Small intestine (tissue), 7 donors: ENCODE measurements around the gene GDPD1. TPM values are rescaled to one million over a fixed set of nuclear protein-coding genes. Genes with fewer than 3 reads are reported as not detected.
"Not testable (repeated sequence)": the region's sequence is repeated elsewhere in the genome, so short reads cannot be mapped to it uniquely, and the experiment has no call there.

Source experiments
- DNase-seq, 2 donors: peaks; one replicate each; pipeline versions ENCODE4 v3.0.0 to v3.0.0-alpha.2; 2013
- FAIRE-seq: peaks from 2 replicates; lab custom pipeline; 2012; peaks lifted over from hg19 to GRCh38; lab: Jason Lieb, UNC
- H3K27ac ChIP-seq, 3 donors: one replicate each; pipeline ENCODE4 v1.5.1; 2013; ENCODE audit warnings: low read length in 2 of 3, mild to moderate bottlenecking in 2 of 3, control low read depth in 1 of 3, inconsistent platforms in 1 of 3, low read depth in 1 of 3, moderate library complexity in 1 of 3
- H3K27me3 ChIP-seq, 3 donors: one replicate each; pipeline ENCODE4 v1.6.1; 2013; ENCODE audit warnings: low read length in 3 of 3, inconsistent platforms in 1 of 3; ENCODE audit not compliant: control insufficient read depth in 3 of 3, insufficient read depth in 3 of 3
- H3K36me3 ChIP-seq, 3 donors: one replicate each; pipeline ENCODE4 v1.6.1; 2013; ENCODE audit warnings: low read length in 3 of 3, inconsistent platforms in 1 of 3, low read depth in 1 of 3, mild to moderate bottlenecking in 1 of 3, moderate library complexity in 1 of 3; ENCODE audit not compliant: control insufficient read depth in 3 of 3, insufficient read depth in 2 of 3
- H3K4me1 ChIP-seq, 3 donors: one replicate each; pipeline ENCODE4 v1.6.1; 2013; ENCODE audit warnings: low read length in 2 of 3, inconsistent platforms in 1 of 3, low read depth in 1 of 3, mild to moderate bottlenecking in 1 of 3, moderate library complexity in 1 of 3; ENCODE audit not compliant: control insufficient read depth in 3 of 3, insufficient read depth in 2 of 3
- H3K4me3 ChIP-seq, 3 donors: one replicate each; pipeline ENCODE4 v1.5.1; 2013; ENCODE audit warnings: low read length in 3 of 3, control low read depth in 1 of 3, inconsistent platforms in 1 of 3, low read depth in 1 of 3, mild to moderate bottlenecking in 1 of 3, moderate library complexity in 1 of 3
- H3K9me3 ChIP-seq, 2 donors: one replicate each; pipeline ENCODE4 v1.6.1; 2013; ENCODE audit warnings: low read depth in 1 of 2, low read length in 1 of 2; ENCODE audit not compliant: control insufficient read depth in 2 of 2, insufficient read depth in 1 of 2
- WGBS, 3 donors: extraction: QIAGEN DNeasy Blood & Tissue Kit; methylation state at CpG; one replicate each; pipeline ENCODE4 v1.1.7; 2013; 5-methylcytosine and 5-hydroxymethylcytosine counted together
- polyA plus RNA-seq, 4 donors: library from polyadenylated mRNA; stranded (reverse) in 3 of 4; unstranded in 1 of 4; fragments of 200-250 nt in 3 of 4; fragments of 120-200 nt in 1 of 4; gene quantifications; one replicate each; pipeline versions ENCODE4 v1.2.1 to v1.2.3, GENCODE V29; 2013
- donor health status: healthy with polysubstance abuse.
- donor health status: control.
- donor health status: control.
- donor health status: Bipolar disorder and iron deficiency.
- donor health status: healthy.

Gene GDPD1
- polyA plus RNA-seq, 4 donors = 2.7 to 4.2 (median 3.9) TPM

DNA sequence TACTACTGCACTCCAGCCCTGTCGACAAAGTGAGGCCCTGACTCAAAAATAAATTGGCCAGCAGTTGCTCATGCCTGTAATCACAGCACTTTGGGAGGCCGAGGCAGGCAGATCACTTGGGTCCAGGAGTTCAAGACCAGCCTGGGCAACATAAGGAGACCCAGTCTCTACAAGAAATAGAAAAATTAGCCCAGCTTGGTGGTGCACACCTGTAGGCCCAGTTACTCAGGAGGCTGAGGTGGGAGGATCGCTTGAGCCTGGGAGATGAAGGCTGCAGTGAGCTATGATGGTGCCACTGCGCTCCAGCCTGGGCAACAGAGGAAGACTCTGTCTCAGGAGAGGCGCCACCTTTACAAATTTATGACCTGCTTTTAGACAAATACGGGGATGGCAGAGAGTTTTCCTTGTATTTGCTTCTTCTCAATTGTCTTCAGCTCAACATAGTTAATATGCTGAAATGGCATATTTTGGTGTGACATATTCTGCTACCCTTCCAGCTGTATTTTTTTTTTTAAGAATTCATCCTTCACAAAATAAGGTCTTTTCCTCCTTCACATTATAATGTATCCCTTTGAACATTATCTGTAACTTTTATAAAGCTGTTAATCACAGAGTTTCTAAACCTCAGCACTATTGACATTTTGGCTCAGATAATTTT is 90.1 kb downstream of the GDPD1 start:
- no peak for FAIRE-seq
- WGBS, 3 donors = 72 to 81% (median 76%) methylated on average over 6 of the region's 6 CpGs
- Histone ChIP-seq H3K27ac (no peak overlapping the region), H3K36me3 (no peaks in the 10 kb centered on the region), H3K4me1 (no peaks in the 10 kb centered on the region), H3K4me3 (no peak overlapping the region), H3K27me3 (no peaks in the 10 kb centered on the region), H3K9me3 (no peaks in the 10 kb centered on the region)
- no peak for DNase-seq

DNA sequence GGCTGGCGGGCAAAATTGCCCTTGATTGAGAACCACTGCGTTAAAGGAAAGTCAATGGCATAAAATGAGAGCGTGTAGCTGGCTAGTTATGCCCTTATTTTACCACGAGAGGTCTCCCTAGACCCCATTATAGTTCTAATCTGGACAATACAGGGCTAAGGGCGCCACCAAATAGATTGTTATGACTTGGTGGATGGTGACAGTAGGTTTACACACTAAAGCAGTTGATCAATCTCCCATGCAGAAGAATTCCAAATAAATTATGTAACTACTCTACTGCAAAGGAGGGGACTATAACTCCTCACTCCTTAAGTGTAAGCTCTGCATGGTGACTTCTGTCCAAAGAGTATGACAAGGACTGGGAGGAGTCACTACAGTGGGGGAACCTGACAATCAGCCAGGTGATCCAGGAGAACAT is 90.7 kb downstream of the GDPD1 start:
- Histone ChIP-seq H3K27me3 (no peaks in the 10 kb centered on the region), H3K4me1 (no peaks in the 10 kb centered on the region), H3K27ac (no peak overlapping the region), H3K4me3 (no peak overlapping the region), H3K9me3 (no peaks in the 10 kb centered on the region), H3K36me3 (no peaks in the 10 kb centered on the region)
- peak; percentile 77 to 83 for DNase-seq
- FAIRE-seq = no peak
- WGBS, 3 donors = 0 to 3% (median 2%) methylated on average over 5 of the region's 5 CpGs

DNA sequence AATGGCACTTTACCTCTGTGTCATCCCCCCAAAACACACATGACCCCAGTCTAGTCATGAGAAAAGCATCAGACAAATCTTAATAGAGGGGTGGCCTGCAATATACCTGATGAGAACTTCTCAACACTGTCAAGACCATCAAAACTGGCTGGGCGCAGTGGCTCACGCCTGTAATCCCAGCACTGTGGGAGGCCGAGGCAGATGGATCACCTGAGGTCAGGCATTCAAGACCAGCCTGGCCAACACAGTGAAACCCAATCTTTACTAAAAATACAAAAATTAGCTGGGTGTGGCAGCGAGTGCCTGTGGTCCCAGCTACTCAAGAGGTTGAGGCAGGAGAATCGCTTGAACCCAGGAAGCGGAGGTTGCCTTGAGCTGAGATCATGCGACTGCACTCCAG is 91.2 kb downstream of the GDPD1 start:
- not testable (repeated sequence) for H3K9me3 ChIP-seq, H3K27ac ChIP-seq, FAIRE-seq, H3K27me3 ChIP-seq, DNase-seq, H3K36me3 ChIP-seq, H3K4me1 ChIP-seq, H3K4me3 ChIP-seq
- WGBS, 3 donors = 92 to 96% (median 93%) methylated on average over 7 of the region's 7 CpGs

DNA sequence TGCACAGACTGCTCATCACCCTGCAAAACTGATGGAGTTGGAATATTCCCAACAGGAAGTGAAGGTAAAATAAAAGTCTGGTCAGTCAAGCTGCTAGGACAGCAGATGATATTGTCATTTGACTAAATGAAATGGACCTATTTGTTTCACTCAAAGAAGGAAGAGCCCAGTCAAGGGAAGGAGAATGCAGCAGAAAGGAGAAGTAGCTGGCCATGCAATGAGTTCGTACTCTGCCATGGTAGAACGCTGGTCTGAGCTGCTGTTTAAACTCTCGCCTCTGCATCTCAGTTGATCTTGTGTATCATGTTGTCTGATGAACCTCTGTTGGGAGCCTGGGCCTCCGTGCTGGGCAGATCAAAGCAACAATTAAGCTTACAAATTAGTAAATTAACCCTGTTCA is 95.6 kb downstream of the GDPD1 start:
- DNase-seq = no peak
- H3K36me3 ChIP-seq = no peaks in the 10 kb centered on the region
- no peak overlapping the region for H3K27ac ChIP-seq
- H3K4me3 ChIP-seq = no peak overlapping the region
- FAIRE-seq = no peak
- H3K4me1 ChIP-seq = no peaks in the 10 kb centered on the region
- WGBS, 3 donors = 67 to 78% (median 70%) methylated on average over 4 of the region's 4 CpGs
- no peaks in the 10 kb centered on the region for H3K27me3 ChIP-seq
- no peaks in the 10 kb centered on the region for H3K9me3 ChIP-seq

Other genes with a start within 250 kb of the GDPD1 start
- gene TRIM37, start 113.6 kb upstream of the GDPD1 start, polyA plus RNA-seq = 10 to 100 TPM in 2 of 4 donors, 1 to 10 TPM in 2; 5.6 to 11.3 (median 8.5) TPM
- 10 to 100 TPM; 28.6 to 43.6 (median 32.3) TPM for gene SKA2, start 65.3 kb upstream of the GDPD1 start, polyA plus RNA-seq
- 10 to 100 TPM in 2 of 4 donors, 1 to 10 TPM in 1, under 1 TPM in 1; 0.67 to 15.2 (median 6.3) TPM for gene PRR11, start 64.8 kb upstream of the GDPD1 start, polyA plus RNA-seq
- gene SMG8, start 10.5 kb upstream of the GDPD1 start, polyA plus RNA-seq = 10 to 100 TPM in 1 of 4 donors, 1 to 10 TPM in 3; 2.2 to 14.7 (median 4.2) TPM
- 10 to 100 TPM in 1 of 4 donors, 1 to 10 TPM in 3; 4.9 to 15.2 (median 7.8) TPM for gene YPEL2, start 111.1 kb downstream of the GDPD1 start, polyA plus RNA-seq